AG04449 (cell line): ENCODE results near the gene AMDHD1.
"Not testable (repeated sequence)": the region's sequence is repeated elsewhere in the genome, so short reads cannot be mapped to it uniquely, and the experiment has no call there.

Experiments used
- CTCF ChIA-PET: fragments of 350-600 bp; formaldehyde crosslinking; extraction: SDS; loops from one replicate; lab custom pipeline; 2021; ENCODE audit warnings: antibody characterized with exemption; lab: Yijun Ruan, JAX
- POLR2A ChIA-PET: fragments of 400-600, 350-600 bp; formaldehyde crosslinking; extraction: SDS; loops from one replicate; lab custom pipeline; 2020; ENCODE audit warnings: antibody characterized with exemption, inconsistent platforms; lab: Yijun Ruan, JAX
- DNase-seq: peaks from one replicate; pipeline ENCODE4 v3.0.0-alpha.2; 2010; ENCODE audit warnings: low read depth, low spot score
- H3K4me3 ChIP-seq: 2 replicates; pipeline ENCODE4 v1.5.1; 2011; ENCODE audit warnings: low read depth, mild to moderate bottlenecking, control low read depth, low read length
- CTCF ChIP-seq: IDR thresholded peaks from one replicate; pipeline ENCODE4 v1.5.1; 2011; ENCODE audit warnings: mild to moderate bottlenecking, moderate library complexity, low read length, control low read depth, inconsistent platforms; ENCODE audit not compliant: insufficient read depth; ENCODE audit errors: missing control alignments

AMDHD1 gene

DNA sequence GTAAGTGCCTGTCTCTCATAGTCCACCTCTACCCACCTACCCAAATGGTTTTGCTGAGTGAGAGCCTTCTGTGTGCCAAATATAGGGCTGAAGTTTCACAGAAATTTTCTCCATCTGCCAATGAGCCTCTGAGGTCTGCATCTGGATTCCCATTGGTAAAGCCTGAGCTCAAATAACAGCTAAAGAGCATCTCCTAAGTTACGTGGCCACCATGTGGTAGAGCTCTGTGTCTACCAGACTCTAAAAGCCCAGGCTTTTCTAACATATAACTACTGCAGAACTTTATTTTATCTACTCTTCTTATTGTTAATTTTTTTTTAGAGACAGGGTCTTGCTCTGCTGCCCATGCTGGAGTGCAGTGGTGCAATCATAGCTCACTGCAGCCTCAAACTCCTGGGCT is 16.0 kb downstream of the AMDHD1 start:
- H3K4me3 ChIP-seq = no peak overlapping the region
- no peak for TF ChIP-seq CTCF
- no peak for DNase-seq
- ChIA-PET POLR2A (no interaction called here), CTCF (interaction anchor here (0.8 to 1.6 kb wide), 6 partner anchors 9 to 378 kb away, joined by 3 to 5 read pairs (median 4); no protein-coding TSS in a partner anchor)

DNA sequence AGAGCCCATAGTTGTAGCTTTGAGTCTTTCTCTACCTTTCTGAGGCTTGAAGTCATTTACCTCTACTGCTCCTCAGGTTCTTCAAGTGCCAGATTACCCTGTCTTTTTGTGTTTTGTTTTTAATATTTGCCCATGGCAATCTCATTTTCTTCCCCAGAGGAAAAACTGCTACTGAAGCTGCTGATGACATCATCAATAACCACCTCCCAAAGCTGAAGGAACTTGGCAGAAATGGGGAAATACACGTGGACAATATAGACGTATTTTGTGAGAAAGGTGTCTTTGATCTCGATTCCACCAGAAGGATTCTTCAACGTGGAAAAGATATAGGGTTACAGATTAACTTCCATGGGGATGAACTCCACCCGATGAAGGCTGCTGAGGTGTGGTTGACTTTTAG is 17.1 kb downstream of the AMDHD1 start:
- CTCF ChIA-PET = interaction anchor here (1.0 to 1.6 kb wide), 2 partner anchors 8 to 39 kb away, joined by 5 read pairs; no protein-coding TSS in a partner anchor
- no peak overlapping the region for H3K4me3 ChIP-seq
- DNase-seq = no peak
- POLR2A ChIA-PET = interaction anchor here (0.7 kb wide), 1 partner anchor 467 kb away, joined by 3 read pairs; no protein-coding TSS in a partner anchor
- no peak for TF ChIP-seq CTCF

GRCh38 chr12:95962222-95962621 is 19.1 kb downstream of the AMDHD1 start:
- CTCF ChIA-PET = interaction anchor here (1.0 to 1.6 kb wide), 2 partner anchors 10 to 44 kb away, joined by 3 to 4 read pairs; no protein-coding TSS in a partner anchor
- TF ChIP-seq CTCF = no peak
- POLR2A ChIA-PET = no interaction called here
- DNase-seq = no peak
- H3K4me3 ChIP-seq = no peak overlapping the region

GRCh38 chr12:95963096-95963495 is 20.0 kb downstream of the AMDHD1 start:
- CTCF ChIA-PET = interaction anchor here (1.6 kb wide), 1 partner anchor 45 kb away, joined by 4 read pairs; no protein-coding TSS in a partner anchor
- no peak overlapping the region for H3K4me3 ChIP-seq
- no peak for DNase-seq
- POLR2A ChIA-PET = no interaction called here
- no peak for TF ChIP-seq CTCF

DNA sequence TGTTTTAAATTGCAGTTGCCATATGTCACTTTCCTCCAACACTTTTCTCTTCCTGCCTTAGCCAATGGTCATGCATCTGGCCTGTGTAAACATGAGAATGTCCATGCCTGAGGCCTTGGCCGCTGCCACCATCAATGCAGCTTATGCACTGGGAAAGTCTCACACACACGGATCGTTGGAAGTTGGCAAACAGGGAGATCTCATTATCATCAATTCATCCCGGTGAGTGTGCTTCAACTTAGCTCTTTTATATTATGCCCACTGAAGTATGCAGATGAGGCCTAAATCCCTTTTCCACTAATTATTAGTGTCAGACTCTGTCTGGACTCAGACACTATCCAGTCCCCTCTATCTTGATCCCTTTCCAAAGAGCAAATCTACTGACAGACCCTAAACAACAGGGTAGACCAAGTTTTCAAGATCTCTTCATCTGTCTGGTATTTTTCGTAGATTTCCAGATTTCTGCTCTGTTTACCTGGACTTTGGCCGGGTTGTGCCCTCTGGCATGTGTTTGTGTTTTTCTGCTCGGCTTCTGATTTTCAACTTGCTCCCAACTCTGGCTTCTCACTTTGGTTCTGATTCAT is 23.2 kb downstream of the AMDHD1 start:
- TF ChIP-seq CTCF = no peak
- DNase-seq = no peak
- POLR2A ChIA-PET = no interaction called here
- CTCF ChIA-PET = interaction anchor here (1.1 kb wide), 1 partner anchor 32 kb away, joined by 3 read pairs; no protein-coding TSS in a partner anchor
- H3K4me3 ChIP-seq = no peak overlapping the region

- no peak for DNase-seq
- CTCF ChIA-PET = interaction anchor here (1.0 kb wide), 1 partner anchor 11 kb away, joined by 3 read pairs; no protein-coding TSS in a partner anchor
- no peak overlapping the region for H3K4me3 ChIP-seq
- POLR2A ChIA-PET = no interaction called here
- TF ChIP-seq CTCF = no peak
These were observed 24.2 kb downstream of the AMDHD1 start for GRCh38 chr12:95967301-95967700.

DNA sequence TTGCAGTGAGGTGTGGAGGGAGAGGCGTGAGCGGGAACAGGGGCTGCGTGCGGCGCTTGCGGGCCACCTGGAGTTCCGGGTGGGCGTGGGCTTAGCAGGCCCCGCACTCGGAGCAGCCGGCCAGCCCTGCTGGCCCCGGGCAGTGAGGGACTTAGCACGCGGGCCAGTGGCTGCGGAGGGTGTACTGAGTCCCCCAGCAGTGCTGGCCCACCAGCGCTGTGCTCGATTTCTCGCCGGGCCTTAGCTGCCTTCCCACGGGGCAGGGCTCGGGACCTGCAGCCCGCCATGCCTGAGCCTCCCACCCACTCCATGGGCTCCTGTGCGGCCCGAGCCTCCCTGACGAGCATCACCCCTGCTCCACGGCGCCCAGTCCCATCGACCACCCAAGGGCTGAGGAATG is 26.0 kb downstream of the AMDHD1 start:
- DNase-seq, CTCF ChIA-PET, H3K4me3 ChIP-seq, POLR2A ChIA-PET: not testable (repeated sequence)
